GM23338 (cell line): ENCODE measurements around the gene CITED4. TPM values are rescaled to one million over a fixed set of nuclear protein-coding genes. Genes with fewer than 3 reads are reported as not detected.

ENCODE experiments used
- ATAC-seq: fragments of 200-7000 bp; cut with Tn5 transposase; 3 replicates; pipeline ENCODE4 v1.9.1; 2020
- DNase-seq: peaks from one replicate; pipeline ENCODE4 v3.0.0-alpha.2; 2015; ENCODE audit warnings: low spot score
- H2AFZ ChIP-seq: fragments of 200-600 bp; sonication (generic); 2 replicates; pipeline ENCODE4 v1.8.0; 2016; ENCODE audit warnings: antibody characterized with exemption, mild to moderate bottlenecking, moderate library complexity
- H3F3A ChIP-seq: fragments of 200-600 bp; sonication (generic); replicated peaks from 2 replicates; pipeline ENCODE4 v1.8.0; 2017; ENCODE audit warnings: antibody characterized with exemption, mixed run types, low read depth
- H3K27ac ChIP-seq: fragments of 200-600 bp; sonication (generic); 2 replicates; pipeline ENCODE4 v1.6.1; 2016; ENCODE audit warnings: low read depth
- H3K27me3 ChIP-seq: fragments of 200-600 bp; sonication (generic); 2 replicates; pipeline ENCODE4 v1.8.0; 2016; ENCODE audit warnings: mild to moderate bottlenecking, mixed run types, moderate library complexity; ENCODE audit not compliant: insufficient read depth
- H3K36me3 ChIP-seq: fragments of 200-600 bp; sonication (generic); 2 replicates; pipeline ENCODE4 v1.8.0; 2016; ENCODE audit warnings: mild to moderate bottlenecking; ENCODE audit not compliant: insufficient read depth
- H3K4me1 ChIP-seq: fragments of 200-600 bp; sonication (generic); 2 replicates; pipeline ENCODE4 v1.8.0; 2016; ENCODE audit warnings: mild to moderate bottlenecking, moderate library complexity; ENCODE audit not compliant: insufficient read depth
- H3K4me2 ChIP-seq: fragments of 200-600 bp; sonication (generic); 2 replicates; pipeline ENCODE4 v1.7.1; 2017; ENCODE audit warnings: mixed run types
- H3K4me3 ChIP-seq: fragments of 200-600 bp; sonication (generic); 2 replicates; pipeline ENCODE4 v1.6.1; 2016; ENCODE audit warnings: mixed run types
- H3K79me2 ChIP-seq: fragments of 200-600 bp; sonication (generic); replicated peaks from 2 replicates; pipeline ENCODE4 v1.8.0; 2017; ENCODE audit warnings: mild to moderate bottlenecking; ENCODE audit not compliant: insufficient read depth
- H3K9me2 ChIP-seq: fragments of 200-600 bp; sonication (generic); 2 replicates; pipeline ENCODE4 v1.8.0; 2017; ENCODE audit not compliant: insufficient read depth
- H4K20me1 ChIP-seq: fragments of 200-600 bp; sonication (generic); replicated peaks from 2 replicates; pipeline ENCODE4 v1.8.0; 2017; ENCODE audit warnings: mild to moderate bottlenecking; ENCODE audit not compliant: insufficient read depth
- H3K27ac Mint-ChIP-seq: 2 replicates; pipeline ENCODE4 v1.8.0; 2020; ENCODE audit warnings: inconsistent platforms, mild to moderate bottlenecking, moderate library complexity, mixed read lengths
- H3K27me3 Mint-ChIP-seq: 3 replicates; pipeline ENCODE4 v1.8.0; 2022; ENCODE audit warnings: low read depth, mild to moderate bottlenecking, moderate library complexity, mixed read lengths, inconsistent platforms; ENCODE audit not compliant: insufficient read depth, poor library complexity
- H3K36me3 Mint-ChIP-seq: 3 replicates; pipeline ENCODE4 v1.8.0; 2021; ENCODE audit warnings: low read depth, mild to moderate bottlenecking, inconsistent platforms, moderate library complexity, mixed read lengths
- H3K4me1 Mint-ChIP-seq: 3 replicates; pipeline ENCODE4 v1.8.0; 2020; ENCODE audit warnings: mild to moderate bottlenecking, inconsistent platforms, mixed read lengths
- H3K4me3 Mint-ChIP-seq: 3 replicates; pipeline ENCODE4 v1.8.0; 2021; ENCODE audit warnings: moderate library complexity, mild to moderate bottlenecking, inconsistent platforms, mixed read lengths
- H3K9me3 Mint-ChIP-seq: 3 replicates; pipeline ENCODE4 v1.8.0; 2020; ENCODE audit warnings: moderate library complexity, mild to moderate bottlenecking, inconsistent platforms, mixed read lengths
- ETS1 ChIP-seq: IDR thresholded peaks from 2 replicates; pipeline ENCODE4 v1.6.1; 2016; ENCODE audit warnings: antibody characterized with exemption
- EZH2phosphoT487 ChIP-seq: fragments of 200-600 bp; sonication (generic); IDR thresholded peaks from one replicate; pipeline ENCODE4 v1.8.1; 2018; ENCODE audit warnings: antibody characterized with exemption; ENCODE audit not compliant: unreplicated experiment
- POLR2AphosphoS5 ChIP-seq: IDR thresholded peaks from 2 replicates; pipeline ENCODE4 v1.6.1; 2016; ENCODE audit warnings: antibody characterized with exemption, low read depth
- ZNF114 ChIP-seq: fragments of 250-450 bp; sonication (Bioruptor Pico); IDR thresholded peaks from 2 replicates; pipeline ENCODE4 v1.5.0; 2020; ENCODE audit warnings: mild to moderate bottlenecking, moderate library complexity
- ZNF331 ChIP-seq: fragments of 250-450 bp; sonication (Bioruptor Pico); IDR thresholded peaks from 2 replicates; pipeline ENCODE4 v1.5.0; 2020; ENCODE audit warnings: low read depth, mild to moderate bottlenecking, moderate library complexity
- ZNF462 ChIP-seq: fragments of 250-450 bp; sonication (Bioruptor Pico); IDR thresholded peaks from 2 replicates; pipeline ENCODE4 v1.5.0; 2020; ENCODE audit warnings: mild to moderate bottlenecking, moderate library complexity
- polyA plus RNA-seq: library from polyadenylated mRNA; unstranded; fragments of >200 nt; fragmentation: Nextera tagmentation; extraction: Ambion mirVana; gene quantifications from 2 replicates; pipeline ENCODE4 v1.2.1, GENCODE V29; 2016
- total RNA-seq: library from RNA; depleted of rRNA; stranded (reverse); fragments of >200 nt; shearing (Covaris generic); gene quantifications from 2 replicates; pipeline ENCODE4 v1.2.3, GENCODE V29; 2014

The CITED4 gene
- total and polyA plus RNA-seq, 2 experiments from 2014 or later: 2.9 to 18.7 TPM

- TF ChIP-seq ETS1: no peak
- TF ChIP-seq POLR2AphosphoS5: no peak
- no peak for TF ChIP-seq ZNF114 (CRISPR knock-in tag)
Measured at GRCh38 chr1:40876891-40877290, 14.7 kb upstream of the CITED4 start (continued).

GRCh38 chr1:40876436-40876761, 14.2 kb upstream of the CITED4 start:
- no peaks in the 10 kb centered on the region for H3K36me3 ChIP-seq
- no peaks in the 10 kb centered on the region; the same call in 1 of the 2 replicates for H3K4me1 ChIP-seq
- ATAC-seq (no peak), DNase-seq (no peak)
- H3K4me2 ChIP-seq: no peak overlapping the region
- H4K20me1 ChIP-seq: no peaks in the 10 kb centered on the region
- H2AFZ ChIP-seq: no peak overlapping the region
- H3K4me1 Mint-ChIP-seq: peaks cover 9% of the 10 kb centered on the region; the same call in 2 of the 3 replicates
- TF ChIP-seq EZH2phosphoT487 (no peak), ZNF462 (no peak), ZNF331 (CRISPR knock-in tag) (peak; percentile 91)
- no peak overlapping the region for H3K27ac ChIP-seq
- no peak overlapping the region for H3K4me3 Mint-ChIP-seq
- 0 out of 3 replicates have a peak, but pooled peaks cover 5% of the 10 kb centered on the region for H3K36me3 Mint-ChIP-seq
- H3K27me3 ChIP-seq: no peaks in the 10 kb centered on the region
- H3K79me2 ChIP-seq: no peaks in the 10 kb centered on the region
- 0 out of 2 replicates have a peak, but pooled peaks cover 4% of the 10 kb centered on the region for H3K9me2 ChIP-seq
- no peak overlapping the region for H3K4me3 ChIP-seq
- H3K27me3 Mint-ChIP-seq: peaks cover 5% of the 10 kb centered on the region
- peaks cover 12% of the 10 kb centered on the region; the same call in 2 of the 3 replicates for H3K9me3 Mint-ChIP-seq
- no peaks in the 10 kb centered on the region for H3F3A ChIP-seq
- no peak overlapping the region for H3K27ac Mint-ChIP-seq
